ENCODE results near the gene GMCL2.
"Not testable (repeated sequence)": the region's sequence is repeated elsewhere in the genome, so short reads cannot be mapped to it uniquely, and the experiment has no call there.

GMCL2 gene

DNA sequence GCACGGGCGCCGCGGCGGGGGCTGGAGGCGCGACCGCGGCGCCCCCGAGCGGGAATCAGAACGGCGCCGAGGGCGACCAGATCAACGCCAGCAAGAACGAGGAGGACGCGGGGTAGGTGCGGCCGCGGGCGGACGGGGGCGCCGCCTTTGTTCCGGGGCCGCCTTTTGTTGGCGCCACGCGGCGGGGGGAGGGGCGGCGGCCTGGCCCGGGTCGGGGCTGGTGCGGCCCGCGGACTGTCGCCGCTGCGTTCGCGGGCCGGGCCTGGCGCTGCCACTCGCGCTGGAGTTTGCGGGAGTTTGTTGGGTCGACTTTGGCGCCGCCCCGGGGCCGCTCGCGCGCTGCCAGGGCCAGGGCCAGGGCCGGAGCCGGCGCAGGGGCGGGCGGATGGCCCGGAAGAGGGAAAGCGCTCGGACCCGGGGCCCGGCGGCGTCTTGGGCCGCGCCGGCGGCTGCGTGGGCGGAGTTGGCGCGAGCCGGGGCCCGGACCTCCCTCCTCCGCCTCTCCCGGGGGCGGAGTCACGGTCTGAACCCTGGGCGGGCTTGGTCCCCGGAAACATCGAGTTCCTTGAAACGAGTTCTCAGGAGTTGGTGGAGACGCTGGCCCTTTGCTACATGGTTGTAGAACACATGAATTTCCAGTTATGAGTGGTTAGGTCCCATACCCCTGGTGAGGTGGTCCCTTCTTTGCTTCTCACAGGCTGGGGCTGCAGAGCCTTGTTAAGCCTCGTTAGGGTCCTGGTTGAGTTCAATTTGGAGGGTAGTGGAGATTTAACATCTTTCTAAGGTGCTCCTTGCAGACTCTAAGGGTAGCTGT lies 18.0 kb upstream of the GMCL2 start:
- DNase-seq: peak; percentile 34

DNA sequence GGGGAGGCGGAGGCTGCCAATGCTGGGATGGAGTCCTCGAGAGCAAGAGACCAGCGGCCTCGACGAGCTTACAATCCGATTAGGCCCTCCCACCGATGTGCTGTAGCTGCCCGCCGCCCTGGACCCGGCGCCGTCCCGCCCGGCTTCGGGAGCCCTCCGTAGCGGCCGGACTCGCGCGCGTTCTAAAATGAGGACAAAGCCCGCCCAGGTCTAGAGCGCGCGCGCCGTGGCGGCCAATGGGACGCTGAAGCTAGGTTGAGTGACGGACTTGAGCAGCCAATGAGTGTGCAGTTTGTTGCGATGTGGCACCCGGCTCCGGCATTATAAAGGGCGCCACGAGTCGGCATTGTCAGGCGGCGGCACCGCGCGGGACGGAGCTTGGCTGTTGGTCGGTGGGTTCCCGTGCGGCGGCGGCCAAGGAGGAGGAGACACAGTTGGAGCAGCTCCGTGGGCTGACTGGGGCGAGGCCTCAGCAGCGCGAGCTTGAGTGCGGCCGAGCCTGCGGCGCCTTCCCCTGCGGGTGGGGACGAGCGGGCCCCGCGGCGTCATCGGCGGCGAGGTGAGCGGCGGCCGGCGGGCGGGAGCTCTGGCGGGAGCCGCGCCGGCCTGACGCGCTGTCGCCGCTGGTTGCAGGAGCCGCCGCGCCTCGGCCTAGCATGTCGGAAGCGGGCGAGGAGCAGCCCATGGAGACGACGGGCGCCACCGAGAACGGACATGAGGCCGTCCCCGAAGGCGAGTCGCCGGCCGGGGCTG lies 17.2 kb upstream of the GMCL2 start, which contains the start of gene HNRNPAB:
HNRNPAB (plus strand) TSS at position 352 of the 753 bp plus-strand sequence; CDS start at position 657, 305 bp downstream.
- peak; percentile 78 for DNase-seq

DNA sequence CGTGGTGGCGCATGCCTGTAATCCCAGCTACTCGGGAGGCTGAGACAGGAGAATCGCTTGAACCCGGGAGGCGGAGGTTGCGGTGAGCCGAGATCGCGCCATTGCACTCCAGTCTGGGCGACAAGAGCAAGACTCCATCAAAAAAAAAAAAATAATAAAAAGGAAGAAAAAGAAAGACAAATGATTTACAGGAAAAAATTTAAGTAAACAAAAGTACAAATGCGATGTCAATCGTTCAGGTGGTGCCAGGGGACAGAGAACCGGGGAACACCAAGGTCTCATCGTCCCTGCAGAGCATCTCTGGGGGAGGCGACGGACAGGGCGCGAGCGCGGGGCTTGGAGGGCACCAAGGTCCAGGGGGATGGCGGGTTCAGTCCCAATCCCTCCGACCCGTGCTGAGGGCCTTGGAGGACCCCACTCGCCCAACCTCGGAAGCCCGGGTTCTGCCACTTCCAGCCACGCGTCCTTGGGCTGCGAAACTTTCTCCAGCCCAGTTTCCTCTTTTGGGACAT lies 16.6 kb upstream of the GMCL2 start:
- DNase-seq: no peak

DNA sequence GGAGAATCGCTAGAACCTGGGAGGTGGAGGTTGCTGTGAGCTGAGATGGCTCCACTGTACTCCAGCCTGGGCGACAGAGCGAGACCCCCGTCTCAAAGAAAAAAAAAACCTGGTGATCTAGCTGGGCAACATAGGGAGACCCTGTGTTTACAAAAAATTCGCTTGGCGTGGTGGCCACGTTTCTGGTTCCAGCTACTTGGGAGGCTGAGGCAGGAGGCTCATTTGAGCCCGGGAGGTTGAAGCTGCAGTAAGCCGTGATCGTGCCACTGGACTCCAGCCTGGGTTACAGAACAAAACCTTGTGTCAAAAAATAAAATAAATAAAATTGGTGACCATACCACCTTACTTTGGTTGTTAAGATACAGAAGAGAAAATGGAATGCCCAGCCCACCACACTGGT lies 15.4 kb upstream of the GMCL2 start:
- DNase-seq: no peak

DNA sequence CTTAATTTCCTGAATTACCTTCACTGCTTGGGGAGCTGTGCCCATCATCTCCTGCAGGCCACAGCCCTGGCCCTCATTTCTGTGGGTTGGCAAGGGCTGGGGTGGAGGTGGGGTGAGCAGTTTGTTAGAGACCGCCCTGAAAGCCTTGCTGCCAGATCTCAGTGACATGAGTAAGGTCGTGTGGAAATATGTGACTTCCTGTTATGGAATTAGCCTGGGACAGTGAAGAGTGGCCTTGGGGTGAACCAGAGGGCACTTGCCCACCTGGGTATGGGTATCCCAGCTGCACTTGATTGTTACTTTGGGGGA lies 14.7 kb upstream of the GMCL2 start:
- DNase-seq: no peak

DNA sequence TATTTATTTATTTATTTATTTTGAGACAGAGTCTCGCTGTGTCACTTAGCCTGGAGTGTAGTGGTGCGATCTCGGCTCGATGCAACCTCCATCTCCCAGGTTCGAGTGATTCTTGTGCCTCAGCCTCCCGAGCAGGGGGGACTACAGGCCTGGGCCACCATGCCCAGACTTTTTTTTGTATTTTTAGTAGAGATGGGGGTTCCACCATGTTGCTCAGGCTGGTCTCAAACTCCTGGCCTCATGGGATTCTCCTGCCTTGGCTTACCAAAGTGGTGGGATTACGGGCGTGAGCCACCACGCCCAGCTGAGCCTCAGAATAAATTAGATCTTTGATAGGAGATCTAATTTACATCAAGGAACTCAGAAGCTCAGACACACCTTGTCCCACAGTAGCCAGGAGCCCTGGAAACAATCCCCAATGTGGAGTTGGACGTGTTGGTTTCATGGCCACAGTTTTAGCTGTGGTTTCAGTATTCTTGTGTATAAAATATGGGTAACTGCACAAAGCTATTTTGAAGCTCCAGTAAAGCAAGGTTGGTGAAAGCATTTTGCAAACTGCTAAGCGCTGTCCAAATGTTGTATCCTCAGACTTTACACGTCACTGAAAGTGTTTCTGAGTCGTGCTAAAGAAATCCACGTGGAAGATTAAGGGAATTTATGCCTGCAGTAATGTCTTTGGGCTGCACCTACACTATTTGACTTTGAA lies 14.2 kb upstream of the GMCL2 start:
- no peak for DNase-seq

DNA sequence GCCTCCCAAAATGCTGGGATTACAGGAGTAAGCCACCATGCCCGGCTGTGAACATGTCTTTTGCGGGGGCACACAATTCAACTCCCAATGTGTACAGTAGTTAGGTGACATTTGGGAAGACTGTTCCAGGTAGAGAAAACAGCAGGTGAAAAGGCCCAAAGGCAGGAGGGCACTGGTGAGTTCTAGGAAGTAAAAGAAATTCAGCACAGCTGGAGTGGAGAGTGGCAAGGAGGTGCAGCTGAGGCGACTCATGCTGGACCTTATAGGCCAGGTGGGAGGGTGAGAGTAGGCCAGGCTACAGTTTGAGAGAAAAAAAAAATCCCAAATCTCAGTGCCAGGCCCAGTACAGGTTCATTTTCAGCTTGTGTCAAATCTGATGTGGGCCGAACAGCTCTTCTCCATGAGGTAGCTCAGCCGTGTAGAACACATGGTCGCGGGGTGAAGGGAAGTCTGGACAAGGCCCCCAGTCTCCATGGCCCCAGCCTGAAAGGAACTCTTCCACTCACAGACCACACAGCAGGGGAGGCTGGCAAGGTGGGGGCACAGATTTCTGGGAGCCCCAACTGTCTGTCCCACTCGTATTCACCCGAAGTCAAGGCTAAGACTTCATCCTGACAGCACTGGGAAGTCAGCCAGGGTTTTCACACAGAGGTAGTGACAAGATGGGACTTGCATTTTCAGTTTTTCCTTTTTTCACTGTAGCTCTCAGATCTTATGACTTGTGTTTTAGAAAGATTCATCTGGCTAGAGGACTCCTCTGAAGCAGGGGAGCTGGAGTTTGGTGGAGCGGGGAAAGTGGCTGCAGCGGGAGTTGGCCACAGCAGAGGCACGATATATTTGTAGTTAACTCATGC lies 12.6 kb upstream of the GMCL2 start:
- DNase-seq: no peak

DNA sequence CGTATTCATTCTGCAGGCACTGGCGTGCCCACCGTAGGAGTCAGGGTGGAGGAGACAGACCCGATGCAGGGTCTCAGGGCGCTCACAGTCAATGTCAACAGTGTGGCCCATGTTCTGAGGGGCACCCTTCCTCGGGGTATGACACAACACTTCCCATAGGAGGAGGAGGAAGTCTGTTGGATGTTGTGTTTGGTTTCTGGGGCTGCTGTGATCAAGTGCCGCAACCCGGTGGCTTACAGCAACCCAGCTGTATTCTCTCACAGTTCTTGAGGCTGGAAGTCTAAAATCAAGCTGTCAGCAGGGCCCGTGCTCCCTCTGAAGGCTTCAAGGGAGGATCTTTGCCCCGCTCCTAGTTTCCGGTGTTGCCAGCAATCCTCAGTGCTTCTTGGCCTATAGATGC lies 11.5 kb upstream of the GMCL2 start:
- no peak for DNase-seq

DNA sequence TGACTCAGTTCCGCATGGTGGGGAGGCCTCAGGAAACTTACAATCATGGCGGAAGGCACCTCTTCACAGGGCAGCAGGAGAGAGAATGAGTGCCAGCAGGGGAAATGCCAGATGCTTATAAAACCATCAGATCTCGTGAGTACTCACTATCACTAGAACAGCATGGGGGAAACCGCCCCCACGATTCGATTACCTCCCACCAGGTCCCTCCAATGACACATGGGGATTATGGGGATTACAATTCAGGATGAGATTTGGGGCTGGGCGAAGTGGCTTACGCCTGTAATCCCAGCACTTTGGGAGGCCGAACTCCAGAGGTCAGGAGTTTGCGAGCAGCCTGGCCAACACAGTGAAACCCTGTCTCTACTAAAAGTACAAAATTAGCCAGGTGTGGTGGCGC lies 11.0 kb upstream of the GMCL2 start:
- not testable (repeated sequence) for DNase-seq

DNA sequence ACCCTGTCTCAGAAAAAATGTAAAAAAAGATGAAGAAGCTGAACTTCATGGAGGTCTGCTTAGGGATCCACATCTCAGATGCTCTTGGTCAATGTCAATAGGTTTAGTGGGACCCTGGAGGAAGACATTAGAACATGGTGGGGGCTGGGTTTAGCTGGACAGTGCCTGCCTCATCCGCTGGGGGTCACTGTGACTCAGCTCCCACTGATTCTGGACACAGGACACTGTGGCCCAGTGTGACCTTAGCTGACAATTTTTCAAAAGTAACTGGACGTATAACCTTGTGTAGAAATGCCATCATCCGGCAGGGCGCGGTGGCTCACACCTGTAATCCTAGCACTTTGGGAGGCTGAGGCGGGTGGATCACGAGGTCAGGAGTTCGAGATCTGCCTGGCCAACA lies 9.8 kb upstream of the GMCL2 start:
- DNase-seq: no peak

DNA sequence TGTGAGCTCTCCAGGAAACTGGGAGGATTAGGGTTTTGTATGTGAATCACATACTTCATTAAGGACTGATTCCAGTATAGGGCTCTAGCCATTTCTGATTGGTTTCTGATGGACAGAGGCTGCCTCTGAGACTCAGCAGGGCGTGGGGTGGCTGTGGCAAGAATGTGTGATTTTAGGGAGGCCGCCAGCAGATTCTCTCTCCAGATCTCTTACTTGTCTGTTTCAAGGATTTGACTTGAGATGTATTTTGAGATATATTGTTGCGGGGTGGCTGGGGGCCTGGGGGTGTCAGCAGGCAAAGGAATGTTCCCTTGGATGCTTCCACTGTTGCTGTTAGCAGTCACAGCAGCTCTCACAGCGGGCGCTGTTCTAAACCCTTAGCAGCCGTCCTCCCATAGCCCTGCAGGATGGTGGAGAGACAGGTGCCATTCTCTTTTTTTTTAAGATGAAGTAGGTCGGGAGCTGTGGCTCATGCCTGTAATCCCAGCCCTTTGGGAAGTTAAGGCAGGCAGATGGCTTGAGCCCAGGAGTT lies 9.2 kb upstream of the GMCL2 start:
- no peak for DNase-seq

DNA sequence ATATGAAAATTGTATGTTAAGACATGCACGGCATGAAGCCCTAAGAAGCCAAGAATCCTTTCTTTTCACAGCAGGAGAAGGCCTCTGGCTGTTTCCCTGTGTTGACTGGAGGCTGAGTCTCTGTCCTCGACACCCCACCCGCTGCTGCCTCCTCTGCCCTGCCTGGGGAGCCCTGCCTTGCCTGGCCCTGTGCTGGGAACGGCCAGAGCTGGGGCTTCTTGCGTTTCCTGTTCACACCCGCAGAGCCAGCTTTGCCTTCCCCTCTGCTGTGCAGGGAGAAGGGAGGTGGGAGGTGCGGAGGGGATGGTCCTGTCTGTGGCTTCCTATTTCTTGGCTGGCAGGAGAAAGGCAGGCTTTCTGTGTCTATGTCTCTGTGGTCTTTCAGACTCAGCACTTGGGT lies 6.9 kb upstream of the GMCL2 start:
- no peak for DNase-seq

DNA sequence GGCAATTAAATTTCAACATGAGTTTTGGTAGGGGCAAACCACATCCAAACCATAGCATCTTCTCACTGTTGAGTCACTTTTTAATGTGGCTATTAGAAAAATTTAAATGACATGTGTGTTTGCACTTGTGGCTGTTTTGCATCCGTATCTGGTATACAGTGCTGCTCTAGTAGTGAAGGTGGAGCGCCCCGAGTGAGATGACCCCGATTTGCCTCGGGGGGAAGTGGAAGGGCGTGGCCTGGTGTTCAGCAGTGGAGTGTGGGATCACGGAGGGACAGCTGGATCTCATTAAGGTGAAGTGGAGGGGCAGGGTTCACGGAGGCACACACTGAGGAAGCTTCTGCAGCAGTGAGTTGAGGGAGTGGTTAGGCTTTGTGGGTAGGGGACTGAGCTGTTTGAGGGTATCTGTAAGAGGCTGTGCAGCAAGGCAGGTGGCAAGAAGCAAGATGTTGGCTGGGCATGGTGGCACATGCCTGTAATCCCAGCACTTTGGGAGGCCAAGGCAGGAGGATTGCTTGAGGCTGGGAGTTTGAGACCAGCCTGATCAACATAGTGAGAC lies 6.2 kb upstream of the GMCL2 start:
- DNase-seq: no peak

DNA sequence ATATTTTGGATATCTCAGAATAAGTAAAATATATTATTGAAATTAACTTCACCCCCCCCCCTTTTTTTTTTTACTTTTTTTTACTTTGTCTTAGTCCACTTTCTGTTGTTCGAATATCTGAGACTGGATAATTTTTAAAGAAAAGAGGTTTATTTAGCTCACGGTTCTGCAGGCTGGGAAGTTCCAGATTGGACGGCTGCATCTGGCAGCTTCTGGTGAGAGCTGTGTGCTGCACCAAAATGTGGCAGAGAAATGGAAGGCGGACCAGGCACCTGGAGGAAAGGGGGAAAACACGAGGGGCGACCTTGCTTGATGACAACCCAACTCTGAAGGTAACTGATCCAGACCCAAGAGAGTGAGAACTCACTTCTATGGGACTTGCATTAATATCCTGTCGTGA lies 5.6 kb upstream of the GMCL2 start:
- DNase-seq: no peak

DNA sequence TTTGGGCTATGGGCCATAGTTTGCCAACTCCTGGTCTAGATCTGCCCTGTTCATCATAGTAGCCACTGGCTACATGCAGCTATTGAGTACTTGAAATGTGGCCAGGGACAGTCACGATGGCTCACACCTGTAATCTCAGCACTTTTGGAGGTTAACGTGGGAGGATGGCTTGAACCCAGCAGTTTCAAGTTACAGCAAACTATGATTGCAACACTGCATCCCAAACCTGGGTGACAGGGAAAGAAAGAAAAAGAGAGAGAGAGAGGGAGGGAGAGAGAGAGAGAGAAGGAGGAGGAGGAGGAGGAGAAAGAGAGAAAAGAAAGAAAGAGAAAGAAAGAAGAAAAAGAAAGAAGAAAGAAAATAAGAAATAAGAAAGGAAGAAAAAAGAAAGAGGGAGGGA lies 5.1 kb upstream of the GMCL2 start:
- no peak for DNase-seq

DNA sequence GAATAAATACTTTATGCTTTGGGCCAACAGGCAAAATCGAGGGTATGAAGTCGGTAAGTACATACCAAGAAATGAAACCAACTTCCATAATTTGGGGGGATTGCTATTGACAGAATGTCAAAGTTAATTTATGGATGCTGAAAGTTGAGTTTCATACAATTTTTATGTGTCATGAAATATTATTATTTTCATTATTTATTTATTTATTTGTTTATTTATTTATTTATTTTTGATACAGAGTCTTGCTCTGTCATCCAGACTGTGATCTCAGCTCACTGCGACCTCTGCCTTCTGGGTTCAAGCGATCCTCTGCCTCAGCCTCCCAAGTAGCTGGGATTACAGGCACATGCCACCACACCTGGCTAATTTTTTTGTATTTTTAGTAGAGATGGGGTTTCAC lies 4.5 kb upstream of the GMCL2 start:
- DNase-seq: no peak

DNA sequence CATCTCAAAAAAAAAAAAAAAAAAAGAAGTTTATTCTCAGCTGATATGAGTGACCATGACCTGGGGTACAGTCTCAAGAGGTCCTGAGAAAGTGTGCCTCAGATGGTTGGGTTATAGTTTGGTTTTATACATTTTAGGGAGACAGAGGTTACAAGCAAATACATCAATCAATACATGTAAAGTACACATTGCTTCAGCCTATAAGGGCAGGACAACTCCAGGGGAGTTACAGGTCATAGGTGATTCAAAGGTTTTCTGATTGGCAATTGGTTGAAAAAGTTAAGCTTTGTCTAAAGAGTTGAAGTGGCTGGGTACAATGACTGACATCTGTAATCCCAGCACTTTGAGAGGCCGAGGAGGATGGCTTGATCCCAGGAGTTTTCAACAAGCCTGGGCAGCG lies 2.3 kb upstream of the GMCL2 start:
- no peak for DNase-seq

DNA sequence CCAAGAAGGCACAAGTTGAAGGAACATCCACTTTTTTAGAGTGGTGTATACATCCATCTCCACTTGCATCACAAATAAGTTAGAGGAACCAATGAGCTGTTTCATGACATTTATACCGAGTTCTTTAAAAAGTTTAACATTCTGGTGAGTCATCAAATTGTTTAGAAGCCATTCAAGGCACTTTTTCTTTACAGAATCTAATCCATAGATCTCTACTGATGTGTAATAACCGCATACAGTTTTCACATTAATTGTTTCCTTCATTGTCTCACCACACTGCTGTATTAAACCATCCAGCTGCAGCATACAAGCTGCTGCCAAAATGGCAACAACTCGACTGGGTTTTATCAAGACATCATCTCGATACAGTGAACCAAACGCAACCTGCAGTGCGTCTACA lies 744 bp downstream of the GMCL2 start:
- no peak for DNase-seq

DNA sequence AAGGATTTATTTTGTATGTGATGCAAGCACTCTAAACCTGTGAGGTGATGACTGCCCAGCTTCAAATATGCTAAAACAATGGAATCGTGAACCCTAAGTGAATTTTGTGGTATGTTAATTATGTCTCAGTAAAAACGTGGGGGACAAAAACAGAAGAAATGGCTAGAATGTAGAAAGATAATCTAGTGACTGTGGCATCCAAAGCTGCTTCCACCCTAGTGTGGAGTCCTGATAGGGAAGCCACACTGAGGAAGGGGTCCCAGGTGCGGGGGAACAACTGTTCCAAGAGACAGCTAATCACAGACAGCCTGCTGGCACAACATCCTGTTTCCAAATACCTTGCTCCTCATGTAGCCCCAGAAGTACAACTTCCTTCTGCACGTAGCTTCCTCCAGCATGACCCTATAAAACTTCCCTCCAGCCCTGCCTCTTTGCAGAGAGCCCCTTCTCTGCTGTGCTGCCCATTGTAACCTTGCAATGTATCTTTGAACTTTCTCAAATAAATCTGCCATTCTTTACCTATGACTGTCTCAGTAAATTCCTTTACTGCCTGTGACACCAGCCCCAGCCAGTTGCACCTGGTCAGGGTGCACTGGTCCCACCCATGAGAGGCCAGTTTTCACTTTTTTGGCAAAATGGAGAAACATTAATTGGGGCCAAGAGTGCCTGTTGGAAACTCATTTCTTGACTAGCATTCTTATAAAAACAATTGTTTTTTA lies 4.9 kb downstream of the GMCL2 start:
- DNase-seq: no peak

DNA sequence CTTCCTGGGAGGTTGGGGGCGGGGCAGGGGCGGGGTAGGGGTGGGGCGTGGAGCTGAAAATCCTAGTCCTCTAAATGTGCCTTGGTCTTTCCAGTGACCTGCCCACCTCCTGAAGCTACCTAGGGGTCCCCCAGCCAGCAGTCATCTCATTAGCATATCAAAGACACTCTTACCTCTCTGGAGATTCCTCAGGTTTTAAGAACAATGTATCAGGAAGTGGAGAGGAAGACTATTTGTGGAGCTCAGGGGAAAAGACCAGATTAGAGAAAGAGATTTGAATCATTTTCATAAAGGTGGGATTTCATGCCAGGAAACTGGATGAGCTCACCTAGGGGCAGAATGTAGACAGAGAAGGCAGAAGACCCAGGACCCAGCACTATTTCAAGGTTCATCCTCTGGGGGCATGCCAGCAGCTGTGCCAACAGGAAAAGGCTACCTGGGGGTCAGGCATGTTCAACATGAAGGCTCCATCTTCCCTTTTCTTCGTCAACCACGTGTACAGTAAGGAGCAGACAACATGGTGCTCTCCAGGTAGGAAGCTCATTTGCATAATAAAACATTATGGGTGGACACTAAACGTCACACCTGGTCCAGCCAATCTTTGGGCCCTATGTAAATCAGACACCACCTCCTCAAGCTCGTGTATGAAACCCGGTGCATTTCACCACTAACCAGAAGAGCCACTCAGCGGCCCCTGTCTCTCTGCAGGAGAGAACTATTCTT lies 6.9 kb downstream of the GMCL2 start:
- no peak for DNase-seq

DNA sequence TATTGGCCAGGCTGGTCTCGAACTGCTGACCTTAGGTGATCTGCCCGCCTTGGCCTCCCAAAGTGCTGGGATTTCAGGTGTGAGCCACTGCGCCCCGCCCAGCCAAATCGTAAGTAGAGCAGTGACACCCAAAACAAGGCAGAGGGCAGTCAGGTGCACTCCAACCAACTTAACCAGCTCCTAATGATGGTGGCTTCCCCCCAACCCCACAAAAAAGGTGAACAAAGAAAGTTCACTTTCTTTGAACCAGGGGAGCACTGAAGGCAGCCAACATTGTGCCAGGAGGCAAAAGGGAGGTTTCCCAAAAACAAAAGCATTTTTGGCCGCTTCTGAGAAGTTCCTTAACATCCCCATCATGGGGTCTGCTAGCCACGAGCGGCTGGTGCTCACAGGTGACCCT lies 9.6 kb downstream of the GMCL2 start:
- no peak for DNase-seq

Measured in NCI-H510A (cell line).